C4-2B (cell line): Measurements from ENCODE around the gene INPP5K.

ENCODE experiments used
- ZFX ChIP-seq: fragments of 450-650 bp; IDR thresholded peaks from 2 replicates; pipeline ENCODE4 v1.6.1; 2017
- TF ChIP-seq, protein P1 (sequence below): fragments of 450-650 bp; conservative IDR thresholded peaks from 2 replicates; pipeline ENCODE4 v1.5.1; 2017; ENCODE audit warnings: mild to moderate bottlenecking

- TF ChIP-seq, protein P1, sequence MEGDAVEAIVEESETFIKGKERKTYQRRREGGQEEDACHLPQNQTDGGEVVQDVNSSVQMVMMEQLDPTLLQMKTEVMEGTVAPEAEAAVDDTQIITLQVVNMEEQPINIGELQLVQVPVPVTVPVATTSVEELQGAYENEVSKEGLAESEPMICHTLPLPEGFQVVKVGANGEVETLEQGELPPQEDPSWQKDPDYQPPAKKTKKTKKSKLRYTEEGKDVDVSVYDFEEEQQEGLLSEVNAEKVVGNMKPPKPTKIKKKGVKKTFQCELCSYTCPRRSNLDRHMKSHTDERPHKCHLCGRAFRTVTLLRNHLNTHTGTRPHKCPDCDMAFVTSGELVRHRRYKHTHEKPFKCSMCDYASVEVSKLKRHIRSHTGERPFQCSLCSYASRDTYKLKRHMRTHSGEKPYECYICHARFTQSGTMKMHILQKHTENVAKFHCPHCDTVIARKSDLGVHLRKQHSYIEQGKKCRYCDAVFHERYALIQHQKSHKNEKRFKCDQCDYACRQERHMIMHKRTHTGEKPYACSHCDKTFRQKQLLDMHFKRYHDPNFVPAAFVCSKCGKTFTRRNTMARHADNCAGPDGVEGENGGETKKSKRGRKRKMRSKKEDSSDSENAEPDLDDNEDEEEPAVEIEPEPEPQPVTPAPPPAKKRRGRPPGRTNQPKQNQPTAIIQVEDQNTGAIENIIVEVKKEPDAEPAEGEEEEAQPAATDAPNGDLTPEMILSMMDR, result no peak
- no peak for TF ChIP-seq ZFX
Observed at GRCh38 chr17:1478418-1478817, 38.0 kb downstream of the INPP5K start.
